Measurements from ENCODE around the gene DRAXIN.

The DRAXIN gene

DNA sequence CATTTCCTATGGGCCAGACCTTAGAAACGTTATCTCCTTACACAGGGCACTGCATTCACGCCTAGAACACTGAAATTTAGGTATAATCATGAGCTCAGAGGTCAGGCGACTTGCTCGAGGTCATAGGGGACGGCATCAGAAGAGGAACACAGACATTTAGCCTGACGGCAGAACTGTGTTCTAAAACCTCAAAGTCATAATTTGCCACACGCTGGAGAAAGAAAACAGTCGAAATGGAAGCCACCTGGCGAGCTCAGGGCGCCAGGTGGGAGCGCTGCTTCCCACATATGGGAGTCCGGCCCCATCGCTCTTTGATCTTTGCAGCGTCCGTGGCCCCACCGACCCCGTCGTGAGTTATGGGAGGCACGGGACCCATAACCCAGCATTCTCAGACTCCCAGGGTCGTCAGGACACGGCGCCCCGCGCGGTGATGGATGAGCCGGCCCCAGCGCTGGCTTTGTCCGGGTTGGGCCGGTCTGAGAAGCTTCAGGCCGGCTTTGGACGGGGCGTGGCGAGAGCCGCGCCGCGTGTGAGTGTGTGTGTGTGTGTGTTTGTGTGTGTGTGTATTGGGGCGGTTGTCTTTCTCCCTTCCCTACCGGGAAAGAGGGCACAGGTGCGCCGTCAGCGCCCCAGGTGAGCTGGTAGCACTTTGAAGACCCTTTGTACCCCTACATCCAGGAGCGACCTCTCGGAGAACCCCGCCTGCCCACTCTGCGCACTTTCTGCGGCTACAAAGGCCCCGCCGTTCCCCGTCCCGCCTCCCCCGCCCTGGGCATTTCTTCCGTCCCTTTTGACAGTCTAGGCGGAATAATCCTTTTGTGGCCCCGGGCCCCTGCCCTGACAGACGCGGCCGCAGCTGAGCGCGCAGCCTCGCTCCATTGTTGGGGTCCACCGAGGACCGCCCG lies 861 bp upstream of the DRAXIN start:
- DNase-seq: no peak

DNA sequence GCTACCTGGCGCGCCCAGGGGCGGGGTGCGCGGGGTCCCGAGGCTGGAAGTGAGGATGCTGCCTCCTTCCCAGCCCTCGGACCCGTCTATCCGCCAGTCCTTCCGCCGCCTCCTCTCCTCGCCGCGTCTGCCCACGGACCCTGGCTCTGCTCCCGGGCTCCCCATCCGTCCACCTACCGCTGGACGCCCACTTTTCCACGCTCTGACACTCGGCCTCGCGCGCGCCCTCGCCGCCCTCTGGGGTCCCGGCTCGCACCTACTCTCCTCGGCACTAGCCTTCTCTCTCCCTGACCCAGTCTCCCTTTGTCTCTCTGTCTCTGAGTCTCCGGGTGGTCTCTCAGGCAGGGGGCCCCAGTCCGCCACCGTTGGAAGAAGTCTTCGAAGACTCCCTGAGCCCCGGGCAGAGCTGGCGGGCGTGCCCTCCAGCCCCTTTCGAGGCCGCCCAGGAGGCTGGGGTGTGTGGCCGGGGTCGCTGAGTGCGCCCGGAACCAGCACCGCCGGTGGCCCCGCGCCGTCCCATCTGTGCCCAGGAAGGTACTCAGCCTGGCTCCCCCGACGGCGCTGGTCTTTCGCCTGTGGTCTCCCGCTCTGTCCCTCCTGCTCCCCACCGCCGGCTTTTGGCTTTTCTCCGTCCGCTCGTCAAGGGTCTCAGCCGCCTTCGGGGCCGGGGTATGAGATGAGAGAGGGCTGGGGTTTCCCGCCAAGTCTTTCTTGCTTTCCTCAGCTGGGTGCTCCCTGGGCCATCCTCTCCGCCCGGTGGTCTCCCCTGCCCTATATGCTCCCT lies 610 bp downstream of the DRAXIN start:
- no peak for DNase-seq

DNA sequence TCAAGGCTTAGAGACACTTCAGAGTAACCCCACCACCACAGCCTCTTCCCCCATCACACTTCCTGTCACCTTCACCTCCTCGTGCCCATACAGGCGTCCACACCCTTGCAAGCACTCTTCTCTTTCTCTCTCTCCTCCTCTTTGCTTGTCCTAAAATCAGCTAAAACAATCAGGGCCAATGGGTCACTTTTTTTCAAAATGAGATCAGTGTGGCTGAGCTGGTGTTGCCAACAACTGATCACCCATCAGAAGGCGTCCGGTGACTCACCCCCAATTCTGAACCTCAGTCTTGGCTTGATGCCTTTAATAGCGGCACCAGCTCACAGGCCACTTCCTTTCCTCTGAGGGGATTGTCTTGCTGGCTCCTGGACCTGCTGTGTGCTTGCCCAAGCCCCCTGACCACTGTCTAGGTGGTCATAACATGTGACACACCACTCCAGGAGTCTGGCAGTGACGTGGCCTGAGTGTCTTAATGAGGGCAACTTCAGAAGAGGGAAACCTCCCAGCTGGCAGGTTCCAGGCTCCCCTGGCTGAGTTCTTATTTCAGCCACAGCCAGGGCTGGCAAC lies 1.6 kb downstream of the DRAXIN start:
- peak; percentile 66 for DNase-seq

DNA sequence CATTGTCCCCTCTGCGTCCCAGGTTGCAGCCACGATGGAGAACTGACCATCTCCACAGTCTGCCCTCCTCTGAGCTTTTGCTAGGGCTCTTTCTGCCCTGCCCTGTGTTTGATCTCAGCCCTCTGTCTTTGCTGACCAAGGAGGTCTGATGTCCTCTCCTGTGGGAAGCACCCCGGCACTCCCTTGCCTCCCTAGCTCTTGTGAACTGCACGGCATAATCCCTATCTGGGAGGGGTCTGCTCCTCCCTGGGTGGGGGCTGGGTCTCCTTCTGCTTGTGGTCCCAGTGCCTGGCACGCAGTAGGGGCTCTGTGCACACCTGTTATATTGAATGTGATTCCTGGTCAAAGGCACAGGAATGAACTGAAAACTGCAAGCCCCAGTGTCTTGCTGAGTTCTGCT lies 2.4 kb downstream of the DRAXIN start:
- DNase-seq: no peak

DNA sequence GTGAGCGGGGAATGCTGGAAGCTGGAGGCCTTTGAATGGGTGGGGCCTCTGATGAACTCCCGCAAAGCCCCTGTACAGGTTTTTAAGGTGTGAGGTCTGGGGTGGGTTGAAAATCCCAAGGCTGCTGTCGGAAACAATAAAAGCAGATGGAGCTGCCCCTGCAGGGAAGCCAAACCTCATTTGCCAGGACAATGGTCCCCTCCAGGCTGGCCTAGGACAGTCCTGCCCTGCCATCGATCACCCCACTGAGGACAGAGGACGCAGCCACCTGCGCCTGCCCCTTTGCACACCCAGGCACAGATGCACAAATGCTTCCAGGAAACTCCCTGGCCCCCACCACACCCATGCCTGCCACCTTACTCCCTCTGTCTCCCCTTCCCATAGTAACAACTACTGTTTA lies 4.4 kb downstream of the DRAXIN start:
- no peak for DNase-seq

DNA sequence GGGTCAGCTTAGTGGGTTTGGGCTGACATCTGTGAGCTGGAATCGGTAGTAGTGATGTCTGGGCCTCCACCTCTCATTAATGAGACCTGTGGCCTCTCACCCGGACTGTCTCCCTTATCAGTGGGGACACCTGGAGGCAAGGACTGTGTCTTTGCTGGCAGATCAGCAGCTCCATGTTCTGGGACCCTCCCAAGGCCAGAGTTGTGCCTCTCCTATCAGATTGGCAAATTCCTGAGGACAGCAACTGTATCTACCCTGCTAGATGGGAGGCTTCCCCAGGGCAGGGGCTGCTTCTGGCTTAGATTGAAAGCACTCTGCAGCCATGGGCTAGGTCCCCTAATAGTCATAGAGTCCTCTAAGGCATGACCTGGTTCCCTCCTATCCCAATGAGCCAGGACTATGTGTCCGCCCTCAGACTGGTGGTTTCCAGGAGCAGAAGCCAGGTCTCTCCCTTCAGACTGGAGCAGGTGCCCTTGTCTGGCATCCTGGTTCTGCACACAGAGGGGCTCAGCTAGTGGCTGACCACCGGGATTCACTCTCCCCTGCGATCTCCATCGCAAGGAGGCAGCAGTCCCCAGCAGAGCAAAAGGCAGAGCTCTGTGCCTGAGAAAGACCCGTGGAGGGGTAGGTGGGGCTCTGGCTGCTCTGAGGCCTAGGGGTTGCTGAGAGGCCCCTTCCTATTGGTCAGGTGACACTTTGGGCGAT lies 5.8 kb downstream of the DRAXIN start:
- no peak for DNase-seq

DNA sequence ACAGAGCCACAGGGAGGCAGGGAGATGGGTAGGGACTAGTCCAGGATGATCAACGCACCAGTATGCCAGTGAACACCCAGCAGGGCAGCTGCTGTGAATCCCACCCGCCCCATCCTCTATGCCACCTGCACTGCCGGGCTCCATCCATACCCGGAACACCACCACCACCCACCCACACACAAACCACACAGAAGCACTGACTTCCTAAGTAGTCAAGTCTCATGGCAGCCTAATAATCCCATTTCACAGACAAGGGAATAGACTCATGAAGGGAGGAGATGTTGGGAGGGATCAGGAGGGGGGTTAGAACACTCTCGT lies 6.3 kb downstream of the DRAXIN start:
- no peak for DNase-seq

DNA sequence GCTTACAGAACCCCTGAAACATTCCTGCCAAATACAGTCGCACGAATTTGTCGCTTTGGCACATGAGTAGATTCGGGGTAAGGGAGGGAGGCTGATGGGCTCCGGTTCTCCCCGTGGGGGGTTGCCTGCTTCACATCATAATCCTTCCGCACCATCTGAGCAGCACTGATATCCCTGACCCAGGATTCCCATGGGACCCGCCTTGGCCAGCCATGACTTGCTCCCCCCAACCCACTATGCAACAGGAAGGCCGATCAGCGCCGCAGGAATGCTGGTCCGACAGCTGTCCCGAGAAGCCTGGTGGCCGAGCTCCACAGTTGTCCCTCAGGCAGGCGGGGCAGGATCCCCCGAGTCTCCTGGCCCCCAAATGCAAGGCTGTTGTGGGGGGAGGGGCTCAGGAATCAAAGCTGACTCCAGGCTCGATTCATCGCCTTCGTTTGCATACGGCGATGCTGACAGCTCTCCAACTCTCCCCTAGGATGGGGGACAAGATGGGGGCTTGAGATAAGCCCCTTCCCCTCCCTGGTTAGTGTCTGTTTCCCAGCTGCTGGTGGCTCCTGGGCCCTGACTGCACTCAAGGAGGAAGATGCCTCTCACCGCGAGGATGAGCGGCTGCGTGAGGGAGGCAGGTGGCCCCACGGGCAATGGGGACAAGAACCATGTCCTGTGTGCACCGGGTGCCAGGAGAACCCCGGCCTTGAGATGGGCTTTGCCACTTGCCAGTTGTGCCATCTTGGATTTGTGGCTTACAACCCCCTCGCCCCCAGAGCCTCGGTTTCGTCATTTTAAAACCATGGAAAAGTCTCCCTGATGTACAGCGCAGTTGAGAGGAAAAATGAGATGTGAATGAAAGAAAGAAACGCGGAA lies 9.3 kb downstream of the DRAXIN start:
- DNase-seq: no peak

DNA sequence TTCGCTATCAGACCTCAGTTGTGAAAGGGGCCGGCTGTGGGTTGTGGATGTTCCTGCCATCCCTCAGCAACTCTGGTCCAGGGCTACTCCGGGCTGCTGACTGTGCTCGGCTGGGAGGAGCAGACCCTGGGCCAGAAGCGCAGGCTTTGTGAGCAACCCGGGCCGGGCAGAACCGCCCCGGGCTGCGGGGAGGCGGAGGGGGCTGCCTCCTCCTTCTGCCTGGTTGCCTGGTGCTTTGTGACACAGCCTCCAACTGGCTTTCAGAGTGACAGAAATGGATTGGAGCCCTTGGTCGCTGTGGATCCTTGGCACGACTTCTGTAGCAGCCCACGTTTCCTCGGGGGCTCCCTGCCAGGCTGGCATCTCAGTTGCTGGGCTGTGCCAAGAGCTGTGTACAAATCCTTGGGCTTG lies 10.0 kb downstream of the DRAXIN start:
- DNase-seq: no peak

DNA sequence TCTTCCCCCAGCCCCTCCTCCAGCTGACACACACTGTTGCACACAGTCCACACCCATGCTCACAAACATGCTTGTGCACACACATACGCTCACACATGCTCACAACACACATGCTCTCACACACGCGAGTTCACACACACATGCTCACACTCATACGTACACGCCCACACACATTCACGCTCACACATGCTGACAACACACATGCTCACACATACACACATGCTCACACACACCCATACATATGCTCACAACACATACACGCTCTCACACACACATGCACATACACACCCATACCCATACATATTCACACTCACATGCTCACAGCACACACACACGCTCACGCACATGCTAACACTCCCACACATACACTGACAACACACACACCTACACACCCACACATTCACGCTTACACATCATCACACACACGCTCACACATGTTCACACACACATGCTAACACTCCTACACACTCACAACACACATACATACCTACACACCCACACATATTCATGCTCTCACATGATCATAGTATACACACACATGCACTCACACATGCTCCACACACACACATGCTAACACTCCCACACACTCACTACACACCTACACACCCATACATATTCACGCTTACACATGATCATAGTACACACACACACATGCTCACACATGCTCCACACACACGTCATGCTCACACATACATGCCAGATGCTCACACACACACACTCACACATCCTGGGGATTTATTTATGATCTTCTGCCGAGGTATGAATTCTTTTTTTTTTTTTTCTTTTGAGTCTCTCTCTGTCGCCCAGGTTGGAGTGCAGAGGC lies 10.7 kb downstream of the DRAXIN start:
- no peak for DNase-seq

DNA sequence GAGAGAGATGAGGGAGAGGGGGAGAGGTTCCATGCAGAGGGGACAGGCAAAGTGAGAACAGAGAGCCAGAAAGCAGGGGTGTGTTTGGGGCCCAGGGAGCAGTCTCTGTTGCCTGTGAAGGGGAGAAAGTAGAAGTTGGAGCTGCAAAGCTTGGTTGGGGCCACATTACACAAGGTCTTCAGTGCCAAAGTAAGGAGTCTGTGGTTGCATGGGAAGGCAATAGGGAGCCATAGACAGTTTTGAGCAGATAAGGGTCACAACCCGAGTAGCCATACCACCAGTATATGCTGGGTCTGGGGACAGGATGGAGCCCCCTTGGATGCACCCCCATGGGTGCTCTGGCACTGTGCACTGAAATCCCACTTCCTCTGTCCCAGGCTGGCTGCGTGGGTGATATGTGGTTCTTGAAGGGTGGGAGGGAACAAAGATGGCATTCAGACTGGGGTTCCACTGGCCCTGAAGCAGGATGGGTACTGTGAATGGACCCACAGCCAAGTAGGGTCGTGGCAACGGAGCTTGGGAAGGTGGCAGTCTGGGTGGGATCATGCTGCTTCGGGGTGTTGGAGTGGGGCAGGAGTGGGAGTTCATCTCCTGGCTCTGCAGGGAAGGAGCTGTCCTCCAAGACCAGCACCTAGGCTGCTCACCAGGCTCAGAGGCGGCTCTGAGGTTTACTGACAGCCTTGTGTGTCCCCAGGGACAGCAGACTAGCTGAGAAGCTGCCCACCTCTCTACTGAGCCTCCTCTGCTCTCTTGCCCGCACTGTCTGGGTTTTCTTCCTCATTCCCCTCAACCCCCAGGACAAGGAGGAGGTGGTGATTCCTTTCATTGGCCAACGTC lies 12.1 kb downstream of the DRAXIN start:
- no peak for DNase-seq

DNA sequence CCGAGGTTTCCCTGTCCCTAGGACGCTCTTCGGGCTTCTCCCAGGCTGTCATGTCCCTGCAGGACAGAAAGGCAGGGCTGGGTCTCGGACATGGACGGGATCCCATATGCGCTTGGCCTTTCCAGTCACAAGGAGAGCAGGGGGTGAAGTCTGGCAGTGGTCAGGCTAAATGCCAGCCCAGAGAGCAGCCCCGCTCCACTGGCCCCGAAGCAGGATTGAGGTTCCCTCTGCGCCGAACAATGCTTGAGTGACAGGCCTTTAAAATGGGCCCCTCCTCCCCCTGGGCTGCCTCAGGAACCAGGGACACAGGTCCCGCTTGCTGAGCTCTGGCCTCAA lies 12.7 kb downstream of the DRAXIN start:
- DNase-seq: no peak

DNA sequence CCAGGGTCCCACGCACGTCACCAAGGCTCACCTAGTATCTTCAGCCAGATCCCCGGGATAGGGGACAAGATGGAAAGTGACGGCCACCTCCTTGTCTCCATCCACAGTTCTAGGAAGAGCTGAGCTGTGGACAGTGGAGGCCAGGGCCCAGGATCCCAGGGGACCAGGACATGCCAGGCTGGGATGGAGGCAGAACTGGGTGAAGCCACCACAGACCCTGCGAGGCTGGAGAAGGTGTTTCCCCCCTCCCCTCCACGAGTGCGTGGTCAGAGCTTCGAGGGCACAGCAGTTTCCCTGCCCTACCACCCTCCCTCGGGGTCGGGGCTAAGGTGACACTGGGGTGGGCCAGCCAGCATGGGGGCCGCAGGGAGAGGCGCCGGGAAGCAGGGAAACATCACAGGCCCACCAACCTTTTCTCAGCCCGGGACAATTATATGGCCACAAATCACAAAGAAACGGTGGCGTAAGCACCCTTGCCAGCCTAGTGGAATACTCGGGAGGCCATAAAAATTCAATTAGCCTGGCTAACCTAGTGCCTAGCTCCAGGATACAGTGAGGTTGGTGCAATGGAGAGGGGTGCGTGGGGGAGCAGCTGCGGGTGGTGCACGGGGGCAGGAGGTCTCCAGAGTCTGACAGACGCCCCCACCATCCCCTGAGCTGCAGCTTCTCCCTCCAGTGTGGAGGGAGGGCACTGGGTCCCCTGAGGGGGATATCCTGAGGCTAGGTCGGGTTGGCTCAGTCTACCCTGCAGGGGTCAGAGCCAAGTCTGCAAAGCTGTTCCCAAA lies 13.4 kb downstream of the DRAXIN start:
- no peak for DNase-seq

DNA sequence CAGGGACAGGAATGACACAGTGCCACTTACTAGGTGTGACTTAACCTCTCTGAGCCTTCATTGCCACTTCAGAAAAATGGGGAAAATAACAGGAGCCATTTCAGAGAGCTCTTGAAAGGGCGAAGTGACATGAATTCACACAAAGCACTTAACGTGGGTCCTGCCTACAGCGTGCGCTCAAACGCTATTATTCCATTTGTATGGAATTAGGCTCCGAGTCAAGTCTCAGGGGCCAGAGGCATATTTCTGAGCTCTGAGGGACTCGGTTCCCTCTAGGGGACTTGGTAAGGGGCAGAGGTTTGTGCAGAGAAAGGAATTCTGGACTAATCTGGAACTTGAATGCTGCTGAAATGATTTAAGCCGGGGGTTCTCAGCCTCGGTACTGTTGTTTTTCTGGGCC lies 14.1 kb downstream of the DRAXIN start:
- no peak for DNase-seq

DNA sequence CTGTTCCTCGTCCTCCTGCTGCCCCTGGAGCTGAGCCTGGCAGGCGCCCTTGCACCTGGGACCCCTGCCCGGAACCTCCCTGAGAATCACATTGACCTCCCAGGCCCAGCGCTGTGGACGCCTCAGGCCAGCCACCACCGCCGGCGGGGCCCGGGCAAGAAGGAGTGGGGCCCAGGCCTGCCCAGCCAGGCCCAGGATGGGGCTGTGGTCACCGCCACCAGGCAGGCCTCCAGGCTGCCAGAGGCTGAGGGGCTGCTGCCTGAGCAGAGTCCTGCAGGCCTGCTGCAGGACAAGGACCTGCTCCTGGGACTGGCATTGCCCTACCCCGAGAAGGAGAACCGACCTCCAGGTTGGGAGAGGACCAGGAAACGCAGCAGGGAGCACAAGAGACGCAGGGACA lies 14.8 kb downstream of the DRAXIN start:
- DNase-seq: no peak

DNA sequence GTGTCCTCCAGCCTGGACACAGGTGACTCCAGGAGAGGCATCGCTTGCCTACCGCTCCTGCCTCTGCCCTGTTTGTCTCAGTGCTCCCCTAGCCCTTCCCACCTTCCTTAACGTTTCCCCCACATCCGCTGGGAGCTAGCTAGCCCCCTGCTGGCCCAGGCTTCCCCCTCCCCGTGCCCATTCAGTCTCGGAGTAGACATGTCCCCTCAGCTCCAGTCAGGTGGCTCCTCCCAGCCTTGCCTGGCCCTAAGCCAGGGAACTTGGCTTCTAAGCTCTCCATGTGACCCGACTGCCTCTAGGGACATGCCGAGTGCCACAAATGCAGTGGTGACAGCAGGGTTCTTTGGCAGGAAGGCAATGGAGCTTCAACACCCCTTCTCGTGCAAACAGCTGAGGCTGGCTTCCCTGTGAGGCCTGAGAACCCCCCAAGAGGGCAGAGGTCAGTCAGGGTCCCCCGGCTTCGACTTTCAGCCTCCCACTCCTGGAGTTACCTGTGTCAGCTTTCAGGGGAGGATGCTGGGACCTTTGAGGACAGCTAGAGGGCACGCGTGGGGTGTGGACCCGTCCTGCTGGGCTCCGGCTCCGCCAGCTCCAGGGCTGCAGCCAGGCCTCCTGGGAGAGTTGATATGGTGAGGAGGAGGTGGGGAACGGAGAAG lies 16.2 kb downstream of the DRAXIN start:
- no peak for DNase-seq

DNA sequence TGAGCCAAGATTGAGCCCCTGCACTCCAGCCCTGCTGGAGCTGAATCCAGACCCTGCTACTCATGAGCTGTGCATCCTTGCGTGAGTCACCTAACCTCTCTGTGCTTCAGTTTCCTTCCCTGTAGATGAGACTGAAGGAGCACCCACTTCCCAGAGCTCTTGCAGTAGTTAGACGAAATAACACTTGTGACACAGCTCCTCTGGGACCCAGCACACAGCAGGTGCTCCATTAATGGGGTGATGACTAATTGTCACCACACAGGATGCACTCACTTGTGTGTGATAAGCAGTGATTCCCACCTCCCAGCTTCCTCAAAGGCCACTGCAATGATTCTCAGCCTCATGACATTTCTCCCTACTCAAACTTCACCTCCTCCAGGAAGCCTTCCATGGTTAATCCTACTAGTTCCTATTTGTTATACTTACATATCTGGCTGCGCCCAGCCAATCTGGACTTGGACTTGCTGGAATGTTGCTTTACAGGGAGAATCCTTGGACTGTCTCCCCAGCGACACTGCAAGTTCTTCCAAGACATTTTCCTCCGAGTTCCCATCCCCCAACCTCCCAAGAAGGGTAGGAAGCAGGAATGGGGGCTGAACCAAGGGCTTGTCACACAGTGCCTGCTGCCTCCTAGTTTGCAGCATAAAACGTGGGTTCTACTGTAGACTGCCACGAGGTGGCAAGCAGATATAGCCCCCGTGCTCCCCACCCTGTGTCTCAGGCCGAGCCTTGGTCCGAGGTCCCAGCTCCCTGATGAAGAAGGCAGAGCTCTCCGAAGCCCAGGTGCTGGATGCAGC lies 17.2 kb downstream of the DRAXIN start:
- no peak for DNase-seq

DNA sequence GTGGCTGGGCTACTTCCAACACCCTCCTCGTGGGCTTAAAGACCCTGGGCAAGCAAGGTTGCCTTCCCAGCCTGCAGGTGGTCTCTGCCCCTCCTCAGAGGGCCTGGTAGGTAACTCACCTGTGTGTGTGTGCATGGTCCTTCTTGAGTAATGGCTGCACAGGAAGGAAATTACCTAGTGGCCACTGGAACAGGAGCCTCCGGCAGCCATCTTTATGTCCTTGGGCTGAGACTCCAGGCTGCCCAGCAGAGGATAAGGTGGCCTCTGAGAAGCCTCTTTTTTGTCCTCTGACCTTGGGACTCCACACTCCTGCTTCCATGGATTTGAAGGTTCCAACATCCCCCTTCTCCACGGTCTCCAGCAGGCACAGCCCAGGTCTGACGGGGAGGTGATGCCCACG lies 20.0 kb downstream of the DRAXIN start:
- DNase-seq: no peak

Data from 8988T (cell line).